ENCODE measurements around the gene APOC3.
A peak's percentile ranks its signal among the peaks of the same experiment; 100 is the strongest.
"Not testable (repeated sequence)": the region's sequence is repeated elsewhere in the genome, so short reads cannot be mapped to it uniquely, and the experiment has no call there.

APOC3 gene

DNA sequence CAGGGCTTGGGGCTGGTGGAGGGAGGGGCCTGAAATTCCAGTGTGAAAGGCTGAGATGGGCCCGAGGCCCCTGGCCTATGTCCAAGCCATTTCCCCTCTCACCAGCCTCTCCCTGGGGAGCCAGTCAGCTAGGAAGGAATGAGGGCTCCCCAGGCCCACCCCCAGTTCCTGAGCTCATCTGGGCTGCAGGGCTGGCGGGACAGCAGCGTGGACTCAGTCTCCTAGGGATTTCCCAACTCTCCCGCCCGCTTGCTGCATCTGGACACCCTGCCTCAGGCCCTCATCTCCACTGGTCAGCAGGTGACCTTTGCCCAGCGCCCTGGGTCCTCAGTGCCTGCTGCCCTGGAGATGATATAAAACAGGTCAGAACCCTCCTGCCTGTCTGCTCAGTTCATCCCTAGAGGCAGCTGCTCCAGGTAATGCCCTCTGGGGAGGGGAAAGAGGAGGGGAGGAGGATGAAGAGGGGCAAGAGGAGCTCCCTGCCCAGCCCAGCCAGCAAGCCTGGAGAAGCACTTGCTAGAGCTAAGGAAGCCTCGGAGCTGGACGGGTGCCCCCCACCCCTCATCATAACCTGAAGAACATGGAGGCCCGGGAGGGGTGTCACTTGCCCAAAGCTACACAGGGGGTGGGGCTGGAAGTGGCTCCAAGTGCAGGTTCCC is at the start of gene APOC3:
APOC3 (plus strand) TSS at position 383 of the 659 bp plus-strand sequence. CDS start 676 bp downstream, outside the sequence.
- no peak for ATAC-seq

DNA sequence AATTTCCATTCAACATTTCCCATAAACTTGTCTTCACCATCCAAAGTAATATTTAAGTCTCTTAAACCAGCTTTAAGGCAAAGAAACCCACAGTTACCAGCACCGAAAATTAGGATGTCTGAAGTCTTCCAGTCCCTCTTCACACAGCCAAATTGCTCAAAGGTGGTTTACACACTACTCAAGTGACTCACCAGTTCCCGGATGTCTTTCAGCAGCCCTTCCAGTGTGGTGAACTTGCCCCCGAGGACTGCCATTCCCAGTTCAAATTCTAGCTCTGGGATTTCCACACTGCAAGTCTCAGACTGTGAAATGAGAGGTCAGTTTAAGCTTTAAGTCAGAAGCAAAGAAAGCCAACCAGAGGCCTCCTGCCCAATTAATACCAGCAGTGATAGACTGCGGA is 47.0 kb upstream of the APOC3 start:
- peak in 1 of 2 donors; percentile 50 for ATAC-seq

DNA sequence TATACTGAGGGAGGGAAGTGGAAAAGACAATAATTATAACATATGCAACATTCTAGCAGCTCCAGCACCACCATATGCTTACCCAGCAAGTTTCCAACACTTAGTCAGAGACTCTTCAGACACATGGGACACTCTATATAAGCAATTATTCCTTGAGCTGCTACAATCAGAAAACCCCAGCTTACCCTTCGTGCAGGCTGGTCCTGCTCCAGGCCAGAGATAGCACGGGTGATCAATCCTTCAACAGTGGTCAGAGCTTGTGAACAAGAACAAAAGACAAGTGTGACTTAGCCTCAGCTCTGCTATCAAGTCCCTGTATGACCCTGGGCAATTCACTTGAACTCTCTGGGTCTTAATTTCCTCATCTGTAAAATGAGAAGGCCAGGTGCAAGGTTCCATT is 43.4 kb upstream of the APOC3 start:
- no peak for ATAC-seq

DNA sequence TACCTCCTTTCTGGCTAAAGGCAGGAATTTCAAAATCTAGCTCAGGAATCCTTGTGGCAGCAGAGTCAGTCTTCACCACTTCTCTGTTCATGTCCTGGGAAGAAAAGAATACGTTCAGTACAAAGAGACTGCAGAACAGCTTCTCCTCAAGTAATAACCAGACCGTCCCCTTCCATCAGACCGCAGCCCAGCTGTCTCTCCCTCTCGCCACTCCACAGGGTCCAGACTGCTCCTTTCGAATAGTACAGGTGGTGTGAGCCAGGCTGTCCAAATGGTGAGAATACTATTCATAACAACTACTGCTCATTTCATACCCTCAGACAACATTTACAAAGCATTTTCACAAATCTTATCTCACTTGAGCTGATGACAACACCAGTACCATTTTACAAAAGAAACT is 42.7 kb upstream of the APOC3 start:
- ATAC-seq, result no peak

DNA sequence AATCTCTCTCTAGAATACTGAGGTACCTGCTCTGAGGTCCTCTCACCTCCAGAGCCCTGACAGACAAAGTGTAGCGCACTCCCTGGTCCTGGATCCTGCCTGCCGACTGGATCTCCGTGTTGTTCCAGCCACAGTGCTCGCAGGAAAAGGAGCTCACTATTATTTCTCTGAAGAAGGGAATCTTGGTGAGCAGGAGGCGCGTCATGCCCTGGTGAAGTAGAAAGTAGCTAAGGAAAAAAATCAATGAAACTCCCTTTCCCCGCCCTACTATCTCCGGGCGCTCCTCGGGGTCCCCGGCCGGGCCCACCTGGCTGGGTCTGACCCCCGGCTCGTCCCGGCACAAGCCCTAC is 42.3 kb upstream of the APOC3 start:
- ATAC-seq, result peak in 1 of 2 donors; percentile 13

DNA sequence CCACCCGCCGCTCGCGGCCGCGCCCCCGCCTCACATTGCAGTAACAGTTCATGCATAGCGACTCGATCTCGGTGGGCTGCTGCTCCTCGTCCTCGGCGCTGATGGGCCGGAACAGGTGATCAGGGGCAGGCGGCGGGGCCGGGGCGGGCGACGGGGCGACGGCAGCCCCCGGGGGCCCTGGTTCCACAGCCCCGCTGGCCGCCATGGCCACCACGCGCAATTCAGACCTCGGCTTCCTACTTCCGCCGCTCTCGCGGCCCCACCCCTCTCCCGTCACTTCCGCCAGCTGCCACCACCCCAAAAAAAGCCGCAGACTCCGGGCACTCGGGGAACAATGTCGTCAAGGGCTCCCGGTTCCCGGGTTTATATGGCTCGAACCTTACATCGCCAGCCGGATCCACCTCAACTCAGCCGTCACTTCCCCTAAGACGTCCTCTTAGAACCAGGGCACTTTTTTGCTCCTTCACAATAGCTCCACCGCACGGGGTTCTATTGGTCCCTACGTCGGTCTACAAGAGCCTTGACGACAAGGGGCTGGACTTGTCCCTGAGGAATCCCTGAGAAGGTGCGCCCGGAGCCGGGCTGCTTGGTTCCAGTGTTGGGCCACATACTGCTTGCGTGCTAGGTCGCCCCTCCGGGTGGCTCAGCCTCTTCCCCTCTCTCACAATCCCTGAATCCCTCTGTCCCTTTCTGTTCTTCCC is 41.8 kb upstream of the APOC3 start, which contains the start of gene ZPR1:
ZPR1 (minus strand) TSS at position 238 of the 701 bp plus-strand sequence; CDS start at position 205, 33 bp downstream.
- ATAC-seq, result peak; percentile 86 to 87

DNA sequence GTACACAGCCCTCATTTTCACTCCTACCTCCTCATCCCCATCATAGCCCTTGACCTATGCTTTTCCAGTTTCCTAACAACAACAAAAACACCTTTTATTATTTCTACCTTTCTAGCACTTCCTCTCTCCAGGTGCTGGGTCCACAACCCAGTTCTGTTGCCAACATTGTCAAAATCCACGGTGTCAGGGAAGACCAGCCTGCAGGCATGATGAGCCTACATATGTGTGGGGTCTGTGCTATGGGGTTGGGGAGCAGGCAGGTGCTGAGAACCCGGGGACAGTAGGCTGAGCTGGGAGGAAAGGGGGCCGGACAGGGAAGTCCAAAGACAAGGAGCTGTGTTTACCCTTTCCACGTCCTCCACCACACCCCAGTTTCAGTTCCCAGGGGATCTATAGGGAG is 41.2 kb upstream of the APOC3 start:
- ATAC-seq, result no peak

DNA sequence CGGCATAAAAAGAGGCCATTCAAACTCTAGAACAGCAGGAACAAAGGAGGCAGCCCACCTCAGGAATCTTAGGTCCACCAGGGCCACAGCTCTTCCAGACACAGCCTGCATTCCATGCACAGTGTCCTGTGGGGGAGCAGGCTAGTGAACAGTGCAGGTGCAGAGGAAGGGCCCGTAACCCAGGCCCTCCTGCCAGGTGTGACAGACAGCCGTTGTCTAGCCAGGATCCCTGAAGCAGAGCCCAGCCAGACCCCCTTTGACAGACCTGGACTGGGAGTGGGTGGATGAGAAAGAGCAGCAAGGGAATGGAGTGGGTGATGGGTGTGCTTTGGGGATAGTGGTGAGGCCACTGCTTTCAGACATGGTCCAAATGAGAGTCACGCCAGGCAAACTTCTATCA is 40.7 kb upstream of the APOC3 start:
- ATAC-seq, result no peak

DNA sequence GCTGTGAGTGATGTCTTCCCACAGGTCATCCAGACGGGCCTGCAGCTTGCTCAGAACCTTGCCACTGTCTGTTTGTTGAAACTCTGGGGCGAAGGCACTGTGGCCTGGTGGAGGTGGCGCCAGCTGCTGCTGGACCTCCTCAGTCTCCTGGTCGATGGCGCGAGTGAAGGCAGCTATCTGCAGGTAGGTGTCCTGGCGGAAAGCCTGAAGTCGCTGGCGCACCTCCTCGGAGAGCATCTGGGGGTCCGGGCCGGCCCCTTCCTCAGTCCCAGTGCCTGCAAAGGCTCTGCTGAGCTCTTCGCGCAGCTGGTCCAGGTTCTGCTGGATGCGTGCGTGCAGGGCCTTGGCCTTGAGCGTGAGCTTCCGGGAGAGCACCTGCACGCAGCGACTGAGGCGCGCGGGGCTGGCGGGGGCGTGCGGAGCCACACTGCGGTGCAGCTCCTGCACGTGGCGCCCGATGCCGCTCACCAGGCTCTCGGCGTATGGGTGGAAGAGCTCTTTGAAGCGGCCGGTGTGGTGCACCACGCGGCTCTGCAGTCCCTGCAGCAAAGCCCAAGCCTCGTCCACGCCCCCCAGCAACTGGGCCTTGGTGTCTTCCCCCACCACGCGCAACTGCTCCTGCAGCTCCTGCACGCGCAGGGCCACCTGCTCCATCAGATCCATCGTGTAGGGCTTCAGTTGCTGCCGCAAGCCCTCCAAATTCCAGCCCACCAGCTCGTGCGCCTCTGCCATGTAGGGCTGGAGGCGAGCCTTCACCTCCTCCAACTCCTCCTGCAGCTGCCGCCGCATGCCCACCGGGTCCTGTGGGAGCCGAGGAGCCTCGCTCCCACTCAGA is 39.3 kb upstream of the APOC3 start:
- no peak for ATAC-seq

DNA sequence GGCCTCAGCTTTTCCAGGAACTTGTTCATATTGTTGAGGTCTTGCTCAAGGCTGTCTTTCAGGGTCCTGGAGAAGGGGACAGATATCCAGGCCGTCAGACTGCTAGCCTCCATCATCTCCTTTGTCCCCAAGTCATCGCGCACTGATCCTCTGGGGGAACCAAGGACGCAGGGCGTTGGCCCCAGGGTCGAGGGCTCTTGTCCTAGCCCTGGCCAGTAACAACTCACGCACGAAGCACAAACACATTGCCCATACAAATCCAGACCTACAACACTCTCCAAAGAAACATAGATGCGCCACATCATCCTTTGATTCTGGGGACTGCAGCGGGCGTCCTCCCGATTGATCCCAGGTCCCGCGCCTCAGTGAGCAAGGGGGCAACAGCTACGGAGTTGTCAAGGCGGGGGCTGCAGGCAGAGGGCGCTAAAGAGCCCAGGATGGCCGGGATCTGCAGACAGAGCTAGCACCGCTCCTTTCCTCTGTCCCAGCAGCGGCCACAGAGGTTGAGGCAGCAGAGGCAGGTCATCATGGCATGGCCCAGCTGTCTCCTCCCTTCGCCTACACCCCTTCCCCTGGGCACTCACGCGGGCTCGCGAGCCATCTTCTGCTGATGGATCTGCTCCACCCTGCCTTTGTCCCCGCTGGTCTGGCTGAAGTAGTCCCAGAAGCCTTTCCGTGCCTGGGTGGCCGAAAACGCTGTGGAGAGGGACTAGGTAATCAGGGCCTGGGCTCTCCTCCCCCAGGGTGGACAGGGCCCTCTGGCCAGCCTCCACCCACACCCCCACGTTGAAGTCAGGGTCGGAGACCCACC is 38.5 kb upstream of the APOC3 start:
- peak; percentile 46 to 52 for ATAC-seq

DNA sequence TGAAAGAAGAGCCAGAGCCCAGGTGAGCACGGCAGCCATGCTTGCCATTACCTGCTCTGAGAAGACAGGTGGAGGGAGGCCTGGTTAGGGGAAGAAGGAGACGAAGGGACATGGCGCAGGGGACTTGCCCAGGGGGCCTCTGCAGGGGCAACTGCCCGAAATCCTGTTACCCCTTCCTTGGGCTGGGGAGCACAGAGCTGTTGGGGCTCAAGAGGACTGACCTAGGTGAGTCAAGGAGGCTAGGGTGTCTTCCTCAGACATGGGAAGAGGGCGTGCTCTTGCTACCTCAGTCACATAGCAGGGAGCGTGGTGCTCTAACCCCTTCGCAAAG is 37.9 kb upstream of the APOC3 start, which contains the start of gene APOA5:
APOA5 (minus strand) TSS at position 67 of the 331 bp plus-strand sequence; CDS start at position 48, 19 bp downstream.
- ATAC-seq, result no peak

DNA sequence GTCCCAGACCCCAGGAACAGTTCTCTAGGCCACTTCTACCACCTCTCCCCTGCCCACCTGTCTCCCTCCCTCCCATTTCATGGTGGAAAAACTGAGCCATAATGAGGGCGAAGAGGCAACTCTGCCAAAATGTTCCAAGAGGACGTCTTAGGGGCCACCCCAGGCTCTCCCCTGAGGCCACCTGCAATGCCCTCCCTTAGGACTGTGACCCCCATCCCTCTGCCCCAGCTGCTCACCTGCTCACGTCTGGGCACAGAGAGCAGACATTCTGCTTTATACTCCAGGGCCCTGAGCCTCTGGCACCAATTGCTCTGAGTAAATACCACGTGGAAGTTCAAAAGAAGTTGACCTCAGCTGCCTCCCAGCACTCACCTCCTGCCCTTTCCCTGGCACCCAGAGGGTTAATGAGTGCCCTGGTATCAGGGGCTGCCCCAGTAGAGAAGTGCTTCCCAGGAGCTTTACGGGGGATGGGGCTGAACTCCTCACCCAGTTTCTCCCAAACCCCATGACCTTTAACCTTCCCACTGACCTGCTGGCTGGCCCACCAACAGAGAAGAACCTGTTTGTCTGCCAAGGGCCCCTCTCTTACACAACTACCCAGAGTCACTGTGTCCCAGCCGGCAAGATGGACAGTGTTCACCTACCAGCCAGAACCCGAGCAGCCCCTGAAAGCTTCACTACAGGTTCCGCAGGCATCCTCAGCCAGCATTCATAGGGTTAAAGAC is 37.4 kb upstream of the APOC3 start:
- no peak for ATAC-seq

DNA sequence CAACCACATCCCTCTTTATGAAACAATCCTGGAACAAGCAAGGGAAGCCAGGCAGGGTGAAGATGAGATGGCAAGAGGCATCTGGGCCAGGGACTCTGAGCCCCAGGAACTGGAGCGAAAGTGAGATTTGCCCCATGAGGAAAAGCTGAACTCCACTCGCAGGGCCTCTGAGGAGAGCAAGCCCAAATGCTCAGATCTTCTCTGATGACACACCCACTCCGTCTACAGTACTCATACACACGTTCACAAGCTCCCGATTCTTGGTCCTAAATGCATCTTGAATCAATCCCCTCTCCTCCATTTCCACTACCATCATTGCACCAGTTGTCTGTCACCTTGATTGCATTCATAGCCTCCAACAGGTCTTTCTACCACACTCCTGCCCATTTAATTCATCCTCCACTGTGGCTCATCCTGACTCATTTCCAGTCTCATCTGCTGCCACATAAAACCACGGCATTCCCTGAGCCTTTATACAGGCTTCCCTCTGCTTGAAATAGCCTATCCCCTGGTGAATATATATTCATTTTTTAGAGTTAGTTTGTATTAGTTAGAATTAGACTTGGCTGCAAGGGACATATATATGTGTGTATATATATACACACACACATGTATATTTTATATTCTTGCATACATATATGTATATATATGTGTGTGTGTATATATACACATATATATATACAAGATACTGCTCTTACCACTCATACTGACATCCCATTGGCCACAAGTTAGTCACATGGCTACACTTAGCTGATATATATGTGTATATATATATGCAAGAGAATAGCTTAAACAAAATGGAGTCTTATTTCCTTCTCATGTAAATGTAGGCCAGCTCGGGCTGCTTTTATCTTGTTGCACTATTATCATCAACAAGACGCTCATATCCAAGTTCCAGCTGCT is 36.6 kb upstream of the APOC3 start:
- ATAC-seq, result no peak

DNA sequence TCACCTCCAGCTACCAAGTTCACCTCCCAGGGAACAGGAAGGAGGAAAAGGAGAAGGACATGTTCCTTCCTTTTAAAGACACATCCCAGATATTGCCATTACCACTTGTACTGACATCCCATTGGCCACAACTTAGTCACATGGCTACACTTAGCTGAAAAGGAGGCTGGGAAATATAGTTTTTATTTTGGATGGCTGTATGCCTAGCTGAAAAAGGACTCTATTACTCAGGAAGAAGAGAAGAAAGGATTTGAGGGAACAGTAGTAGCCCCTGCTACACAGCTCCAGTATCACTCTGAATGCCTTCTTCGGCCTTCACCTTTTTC is 36.0 kb upstream of the APOC3 start:
- no peak for ATAC-seq

DNA sequence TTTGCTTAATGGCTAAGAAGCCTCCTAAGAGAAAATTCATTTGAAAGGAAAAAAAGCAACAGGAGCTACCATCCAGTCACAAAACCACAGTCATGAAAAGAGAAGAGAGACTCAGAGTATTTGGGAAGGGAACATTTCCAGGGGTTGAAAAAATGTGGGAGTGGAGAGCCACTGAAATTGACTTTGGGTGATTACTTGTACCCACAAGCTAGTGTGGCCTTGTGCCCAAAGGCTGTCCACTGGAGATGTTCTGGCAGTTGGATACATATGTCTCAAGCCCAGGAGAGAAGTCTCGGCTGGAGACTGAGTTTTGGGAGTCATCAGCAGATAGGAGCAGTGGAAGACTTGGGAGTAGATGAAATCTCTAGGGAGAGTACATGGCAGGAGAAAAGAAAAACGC is 34.9 kb upstream of the APOC3 start:
- ATAC-seq, result no peak

DNA sequence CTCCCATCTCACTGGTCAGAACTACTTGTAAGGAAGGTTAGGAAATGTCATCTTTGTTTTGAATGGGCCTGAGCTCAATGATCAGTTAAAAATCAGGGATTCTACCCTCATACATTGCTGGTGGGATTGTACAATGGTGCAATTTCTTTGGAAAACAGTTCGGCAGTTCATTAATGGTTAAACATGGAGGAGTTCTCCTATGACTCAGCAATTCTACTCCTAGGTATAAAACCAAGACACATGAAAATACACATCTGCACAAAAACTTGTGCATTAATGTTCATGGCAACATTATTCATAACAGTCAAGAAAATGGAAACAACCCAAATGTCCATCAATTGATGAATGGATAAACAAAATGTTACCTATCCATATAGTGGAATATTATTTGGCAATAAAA is 33.2 kb upstream of the APOC3 start:
- ATAC-seq, result no peak

DNA sequence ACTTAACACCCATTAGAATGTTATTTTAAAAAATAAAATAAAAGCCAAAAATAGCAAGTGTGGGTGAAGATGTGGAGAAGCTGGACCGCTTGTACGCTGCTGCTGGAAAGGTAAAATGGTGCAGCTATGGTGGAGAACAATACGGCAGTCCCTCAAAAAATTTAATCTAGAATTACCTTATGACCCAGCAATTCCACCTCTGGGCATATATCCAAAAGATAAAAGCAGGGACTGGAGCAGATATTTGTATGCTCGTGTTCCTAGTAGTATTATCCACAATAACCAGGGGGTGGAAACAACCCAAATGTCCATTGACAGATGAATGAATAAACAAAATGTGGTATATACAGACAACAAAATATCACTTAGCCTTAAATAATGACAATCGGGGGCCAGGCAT is 31.9 kb upstream of the APOC3 start:
- ATAC-seq, result no peak

DNA sequence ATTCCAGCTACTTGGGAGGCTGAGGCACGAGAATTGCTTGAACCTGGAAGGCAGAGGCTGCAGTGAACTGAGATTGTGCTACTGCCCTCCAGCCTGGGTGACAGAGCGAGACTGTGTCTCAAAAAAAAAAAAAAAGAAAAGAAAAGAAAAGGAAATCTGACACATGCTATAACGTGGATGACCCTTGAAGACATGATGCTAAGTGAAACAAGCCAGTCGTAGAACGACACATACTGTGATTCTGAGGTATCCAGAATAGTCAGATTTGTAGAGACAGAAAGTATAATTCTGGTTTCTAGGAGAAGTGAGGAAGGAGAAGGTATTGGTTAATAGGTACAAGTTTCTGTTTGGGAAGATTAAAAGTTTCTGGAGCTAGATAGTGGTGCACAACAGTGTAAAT is 31.3 kb upstream of the APOC3 start:
- peak in 1 of 2 donors; percentile 43 for ATAC-seq

DNA sequence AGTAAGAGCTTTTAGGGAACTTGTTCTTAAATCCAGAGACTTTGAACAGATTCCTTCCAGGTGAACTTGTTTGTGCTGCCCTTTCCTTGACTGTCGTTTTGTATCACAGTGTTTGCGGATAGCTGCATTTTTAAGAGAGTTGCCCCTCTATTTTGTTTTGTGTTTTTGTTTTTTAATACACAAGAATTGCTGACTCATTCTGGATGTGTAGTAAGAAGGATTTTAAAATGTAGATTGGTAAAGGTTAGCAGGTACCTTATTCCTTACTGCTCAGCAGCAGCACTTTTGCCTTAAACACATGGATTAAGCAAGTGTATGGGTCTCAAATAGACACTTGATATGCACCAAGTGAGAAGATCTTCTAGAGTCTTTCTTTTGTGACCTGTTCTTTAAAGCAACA is 29.1 kb upstream of the APOC3 start:
- ATAC-seq, result no peak

DNA sequence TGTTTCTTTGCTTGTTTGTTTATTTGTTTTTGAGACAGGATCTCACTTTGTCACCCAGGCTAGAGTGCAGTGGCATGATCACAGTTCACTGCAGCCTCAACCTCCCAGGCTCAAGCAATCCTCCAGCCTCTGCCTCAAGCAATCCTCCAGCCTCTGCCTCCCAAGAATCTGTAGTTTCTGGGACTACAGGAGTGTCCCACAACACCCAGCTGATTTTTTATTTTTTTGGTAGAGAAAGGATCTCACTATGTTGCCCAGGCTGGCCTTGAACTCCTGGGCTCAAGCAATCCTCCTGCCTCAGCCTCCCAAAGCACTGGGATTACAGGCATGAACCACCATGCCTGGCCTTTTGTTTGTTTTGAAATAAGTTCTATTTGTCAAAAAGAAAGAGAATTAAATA is 28.0 kb upstream of the APOC3 start:
- ATAC-seq, result not testable (repeated sequence)

DNA sequence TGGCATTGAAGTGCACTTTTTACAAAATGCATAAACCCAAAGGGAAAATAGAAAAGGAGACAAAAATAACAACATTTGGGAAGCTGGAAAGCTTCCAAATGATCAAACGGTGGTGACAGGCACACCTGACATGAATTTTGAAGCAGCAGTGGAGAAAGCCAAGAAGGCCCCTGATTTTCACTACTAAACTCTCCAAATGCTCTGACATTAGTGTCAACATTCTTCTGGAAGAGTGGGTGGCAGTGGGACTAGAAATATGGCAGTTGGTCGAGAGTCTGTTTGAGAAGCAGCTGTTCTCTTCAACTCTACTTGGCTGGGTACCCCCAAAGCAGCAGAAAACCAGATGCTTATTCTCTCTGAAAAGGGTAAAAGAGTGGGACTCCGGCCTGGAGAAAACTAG is 25.7 kb upstream of the APOC3 start:
- no peak for ATAC-seq

Measured in activated CD4-positive, CD25-positive, alpha-beta regulatory T cell treated with anti-CD3 and anti-CD28 coated beads, Interleukin-2, amount 50 U/mL, for 24 hours (primary cell).